Right lobe of liver (tissue), 4 donors: ENCODE data around the gene BTLA.

ENCODE experiments used
- CTCF ChIP-seq, 4 donors: fragments of 200-600 bp in 3 of 4; fragments of 450-650 bp in 1 of 4; IDR thresholded peaks; one replicate each; pipeline versions ENCODE4 v1.5.1 to v1.8.0; 2016 to 2022; ENCODE audit warnings: antibody characterized with exemption in 4 of 4, mild to moderate bottlenecking in 2 of 4
- POLR2A ChIP-seq: fragments of 450-650 bp; IDR thresholded peaks from one replicate; pipeline ENCODE4 v1.6.1; 2017; ENCODE audit warnings: antibody characterized with exemption, mild to moderate bottlenecking
- donor health status: DM: no; HTN: no; CAD: no.
- donor health status: DM: no; HTN: no; CAD: no.
- donor health status: DM: no; HTN: yes; CAD: no.

GRCh38 chr3:112466020-112466419 lies 33.3 kb downstream of the BTLA start:
- no peak for TF ChIP-seq CTCF (IDR thresholded peaks at IDR 0.05)
- TF ChIP-seq POLR2A, result no peak
